IMR-90 (cell line): ENCODE data around the gene PODXL. TPM values are rescaled to one million over a fixed set of nuclear protein-coding genes. Genes with fewer than 3 reads are reported as not detected.

Experiments used
- ATAC-seq: fragments of 200-7000 bp; cut with Tn5 transposase; 2 replicates; pipeline ENCODE4 v1.9.1; 2020; ENCODE audit warnings: low read depth, mild to moderate bottlenecking, moderate library complexity
- BruUV-seq: library from RNA; stranded (reverse); fragments of 400-500 nt; replicated peaks from 2 replicates; lab custom pipeline; 2021; lab: Mats Ljungman, UMichigan
- CTCF ChIA-PET: fragments of 300-600 bp; formaldehyde crosslinking; extraction: SDS; loops from one replicate; lab custom pipeline; 2021; ENCODE audit warnings: antibody characterized with exemption; lab: Yijun Ruan, JAX
- POLR2A ChIA-PET: fragments of 300-600 bp; sonication (Branson Sonifier 250); formaldehyde crosslinking; loops from one replicate; lab custom pipeline; 2022; ENCODE audit warnings: antibody characterized with exemption; ENCODE audit not compliant: unreplicated experiment; lab: Charles Lee
- DNase-seq: peaks from one replicate; pipeline ENCODE4 v3.0.0; 2013
- H2AFZ ChIP-seq: replicated peaks from 2 replicates; pipeline ENCODE3; 2013; ENCODE audit warnings: low read length, mild to moderate bottlenecking; ENCODE audit not compliant: poor library complexity
- H2AK5ac ChIP-seq: 2 replicates; pipeline ENCODE4 v1.6.1; 2013; ENCODE audit warnings: low read depth, low read length, inconsistent platforms
- H2AK9ac ChIP-seq: replicated peaks from 2 replicates; pipeline ENCODE3; 2013; ENCODE audit warnings: mild to moderate bottlenecking, low read depth, low read length, moderate library complexity; ENCODE audit not compliant: poor library complexity
- H2BK120ac ChIP-seq: 2 replicates; pipeline ENCODE4 v1.6.1; 2013; ENCODE audit warnings: low read depth, low read length, inconsistent platforms
- H2BK15ac ChIP-seq: 3 replicates; pipeline ENCODE4 v1.6.1; 2013; ENCODE audit warnings: low read depth, low read length, inconsistent platforms
- H2BK20ac ChIP-seq: 2 replicates; pipeline ENCODE4 v1.6.1; 2013; ENCODE audit warnings: low read depth, mild to moderate bottlenecking, inconsistent platforms, low read length, moderate library complexity
- H2BK5ac ChIP-seq: 2 replicates; pipeline ENCODE4 v1.6.1; 2013; ENCODE audit warnings: mild to moderate bottlenecking, low read depth, low read length, inconsistent platforms; ENCODE audit not compliant: poor library complexity, severe bottlenecking
- H3K14ac ChIP-seq: replicated peaks from 2 replicates; pipeline ENCODE4 v1.6.1; 2013; ENCODE audit warnings: low read depth, low read length, inconsistent platforms
- H3K18ac ChIP-seq: 2 replicates; pipeline ENCODE4 v1.6.1; 2013; ENCODE audit warnings: low read depth, low read length, control low read depth
- H3K23ac ChIP-seq: 2 replicates; pipeline ENCODE4 v1.6.1; 2013; ENCODE audit warnings: low read depth, low read length, inconsistent platforms
- H3K27ac ChIP-seq: 2 replicates; pipeline ENCODE4 v1.5.1; 2013; ENCODE audit warnings: mild to moderate bottlenecking, control low read depth, low read length; ENCODE audit not compliant: insufficient read depth
- H3K27me3 ChIP-seq: 2 replicates; pipeline ENCODE4 v1.6.1; 2013; ENCODE audit warnings: low read length; ENCODE audit not compliant: control insufficient read depth, insufficient read depth
- H3K36me3 ChIP-seq: 2 replicates; pipeline ENCODE4 v1.6.1; 2013; ENCODE audit warnings: low read length, mixed read lengths; ENCODE audit not compliant: control insufficient read depth, insufficient read depth
- H3K4ac ChIP-seq: 2 replicates; pipeline ENCODE4 v1.6.1; 2013; ENCODE audit warnings: low read depth, low read length, inconsistent platforms
- H3K4me1 ChIP-seq: 2 replicates; pipeline ENCODE4 v1.6.1; 2013; ENCODE audit warnings: low read length, mixed read lengths; ENCODE audit not compliant: control insufficient read depth, insufficient read depth
- H3K4me2 ChIP-seq: 2 replicates; pipeline ENCODE4 v1.6.1; 2013; ENCODE audit warnings: low read depth, mild to moderate bottlenecking, control low read depth, low read length, moderate library complexity
- H3K4me3 ChIP-seq: 2 replicates; pipeline ENCODE4 v1.5.1; 2013; ENCODE audit warnings: low read depth, mild to moderate bottlenecking, control low read depth, low read length, moderate library complexity; ENCODE audit not compliant: insufficient read depth
- H3K56ac ChIP-seq: 2 replicates; pipeline ENCODE4 v1.6.1; 2013; ENCODE audit warnings: low read length, inconsistent platforms; ENCODE audit not compliant: insufficient read depth; ENCODE audit errors: extremely low read depth
- H3K79me1 ChIP-seq, 2 experiments: 2 replicates each; pipeline ENCODE4 v1.6.1; 2013; ENCODE audit warnings: low read length in 2 of 2, inconsistent platforms in 1 of 2, low read depth in 1 of 2
- H3K9ac ChIP-seq: 2 replicates; pipeline ENCODE4 v1.6.1; 2013; ENCODE audit warnings: low read depth, low read length, control low read depth
- H3K9me1 ChIP-seq: 2 replicates; pipeline ENCODE4 v1.6.1; 2013; ENCODE audit warnings: low read length, inconsistent platforms; ENCODE audit not compliant: insufficient read depth
- H3K9me3 ChIP-seq: 2 replicates; pipeline ENCODE4 v1.6.1; 2013; ENCODE audit warnings: low read length; ENCODE audit not compliant: control insufficient read depth, insufficient read depth
- H4K20me1 ChIP-seq: 2 replicates; pipeline ENCODE4 v1.6.1; 2013; ENCODE audit warnings: low read length, inconsistent platforms; ENCODE audit not compliant: insufficient read depth
- H4K5ac ChIP-seq: 2 replicates; pipeline ENCODE4 v1.6.1; 2013; ENCODE audit warnings: mild to moderate bottlenecking, low read depth, low read length, control low read depth
- H4K8ac ChIP-seq, 2 experiments: 2 replicates each; pipeline ENCODE4 v1.6.1; 2013; ENCODE audit warnings: low read depth in 2 of 2, low read length in 2 of 2, control low read depth in 1 of 2, inconsistent platforms in 1 of 2
- H4K91ac ChIP-seq: 2 replicates; pipeline ENCODE4 v1.6.1; 2013; ENCODE audit warnings: low read depth, low read length, inconsistent platforms; ENCODE audit not compliant: insufficient read depth
- CEBPB ChIP-seq: IDR thresholded peaks from 2 replicates; pipeline ENCODE4 v1.6.1; 2012; ENCODE audit warnings: low read depth, low read length, improper control_type of control experiment
- CHD1 ChIP-seq: IDR thresholded peaks from 2 replicates; pipeline ENCODE4 v1.6.1; 2012; ENCODE audit warnings: low read depth, low read length, improper control_type of control experiment
- FOS ChIP-seq: fragments of 150-350 bp; IDR thresholded peaks from 2 replicates; pipeline ENCODE4 v1.6.1; 2016; ENCODE audit warnings: low read depth, low read length
- MAFK ChIP-seq: IDR thresholded peaks from 2 replicates; pipeline ENCODE4 v1.6.1; 2012; ENCODE audit warnings: low read depth, low read length, improper control_type of control experiment
- MXI1 ChIP-seq: IDR thresholded peaks from 2 replicates; pipeline ENCODE4 v1.6.1; 2012; ENCODE audit warnings: low read depth, mild to moderate bottlenecking, low read length, moderate library complexity, borderline replicate concordance
- NFE2L2 ChIP-seq: fragments of 150-350 bp; IDR thresholded peaks from 2 replicates; pipeline ENCODE4 v1.6.1; 2016; ENCODE audit warnings: low read depth, mild to moderate bottlenecking, low read length
- POLR2A ChIP-seq: IDR thresholded peaks from 2 replicates; pipeline ENCODE4 v1.6.1; 2012; ENCODE audit warnings: mild to moderate bottlenecking, low read depth, low read length
- RAD21 ChIP-seq: IDR thresholded peaks from 2 replicates; pipeline ENCODE4 v1.6.1; 2012; ENCODE audit warnings: low read length, improper control_type of control experiment
- RCOR1 ChIP-seq: IDR thresholded peaks from 2 replicates; pipeline ENCODE4 v1.6.1; 2012; ENCODE audit warnings: mild to moderate bottlenecking, low read length, improper control_type of control experiment; ENCODE audit not compliant: insufficient replicate concordance
- WGBS, 2 experiments: methylation state at CpG; one replicate each; pipeline versions ENCODE4 v1.1.5 to v1.1.7; 2013; ENCODE audit warnings: missing lambda C conversion rate in 2 of 2; ENCODE audit not compliant: insufficient read length in 1 of 2; ENCODE audit errors: extremely low coverage in 2 of 2; 5-methylcytosine and 5-hydroxymethylcytosine counted together
- dilution Hi-C: fragments of 300-500 bp; cut with HindIII; formaldehyde crosslinking; loops from one replicate; pipeline ENCODE4 v1.14.3; 2018; ENCODE audit warnings: low sequenced_read_pairs; ENCODE audit not compliant: unreplicated experiment
- in situ Hi-C: fragments of 300-500 bp; cut with MboI; formaldehyde crosslinking; loops from 3 replicates; pipeline ENCODE4 v1.14.3; 2019; ENCODE audit warnings: low sequenced_read_pairs, inconsistent platforms, mixed read lengths
- intact Hi-C: fragments of 100-400 bp; cut with micrococcal nuclease; formaldehyde crosslinking; loops from 2 replicates; pipeline ENCODE4 v1.10.0; 2022
- polyA plus RNA-seq, 3 experiments: library from polyadenylated mRNA; depleted of rRNA; stranded (reverse); fragments of >200 nt; gene quantifications; 2 replicates each; pipeline ENCODE4 v1.2.3, GENCODE V29; 2012; ENCODE audit warnings: low replicate concordance in 1 of 3
- total RNA-seq: library from RNA; depleted of rRNA; stranded (reverse); fragments of >200 nt; gene quantifications from 2 replicates; pipeline ENCODE4 v1.2.3, GENCODE V29; 2012
- TF ChIP-seq, protein P1 (sequence below): fragments of 150-350 bp; IDR thresholded peaks from 2 replicates; pipeline ENCODE4 v1.6.1; 2017; ENCODE audit warnings: mild to moderate bottlenecking, antibody characterized with exemption, low read length, low read depth

The PODXL gene
- total and polyA plus RNA-seq, 2 of the 4 experiments (the other 2 are of a cell fraction): 1.3 to 3.8 TPM

DNA sequence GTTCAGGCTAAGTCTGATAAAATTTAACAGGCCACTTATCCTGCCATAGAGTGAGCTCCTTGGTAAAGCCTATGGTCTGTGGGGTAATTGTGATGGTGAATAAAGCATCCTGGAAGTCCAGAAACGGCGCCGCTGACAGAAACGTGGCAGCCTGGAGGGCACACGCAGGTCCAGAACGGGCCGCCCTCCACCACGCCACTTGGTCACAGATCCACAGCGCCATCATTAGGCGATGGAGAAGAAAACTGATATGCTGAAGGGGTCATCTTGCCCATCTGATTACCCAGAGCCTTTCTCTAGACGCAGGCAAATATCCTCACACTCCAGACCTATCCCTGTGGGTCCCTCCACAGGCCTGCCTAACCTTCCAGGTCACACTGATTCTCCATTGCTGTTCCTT lies 37.8 kb downstream of the PODXL start:
- H3K14ac ChIP-seq: no peak overlapping the region

More for the DNA sequence above, 37.8 kb downstream of the PODXL start:
- ChIA-PET POLR2A (no interaction called here), CTCF (no interaction called here)
- in situ Hi-C loops (no loop called here), intact Hi-C loops (no loop called here), dilution Hi-C loops (no loop called here)
- Histone ChIP-seq H3K4ac (no peak overlapping the region), H3K9me3 (no peaks in the 10 kb centered on the region), H3K27ac (no peak overlapping the region), H4K91ac (no peak overlapping the region), H2AK9ac (no peak overlapping the region), H3K27me3 (no peaks in the 10 kb centered on the region; the same call in 1 of the 2 replicates), H3K4me1 (no peaks in the 10 kb centered on the region), H3K9ac (no peak overlapping the region), H4K5ac (no peak overlapping the region), H4K8ac (no peak overlapping the region), H3K36me3 (no peaks in the 10 kb centered on the region), H3K4me2 (no peak overlapping the region), H4K20me1 (no peaks in the 10 kb centered on the region), H3K18ac (no peak overlapping the region), H2BK15ac (no peak overlapping the region), H3K4me3 (no peak overlapping the region), H2BK20ac (no peak overlapping the region), H3K9me1 (no peaks in the 10 kb centered on the region), H2AFZ (no peak overlapping the region), H3K56ac (no peak overlapping the region), H2BK120ac (no peak overlapping the region), H2AK5ac (no peak overlapping the region), H2BK5ac (no peak overlapping the region), H3K23ac (no peak overlapping the region), H3K79me1 (0 out of 4 replicates have a peak, but pooled peaks cover 0 to 11% of the 10 kb centered on the region in 2 experiments)
- ATAC-seq: no peak
- 91% methylated on average over 9 of the region's 11 CpGs; no CpG with 5 or more reads in 1 of the 2 experiments for WGBS, 2 experiments
- no TSS peak for BruUV-seq
- TF ChIP-seq RAD21 (no peak), MAFK (no peak), CEBPB (no peak), MXI1 (no peak), NFE2L2 (no peak), POLR2A (no peak), RCOR1 (no peak), FOS (no peak), CHD1 (no peak)
- TF ChIP-seq, protein P1, sequence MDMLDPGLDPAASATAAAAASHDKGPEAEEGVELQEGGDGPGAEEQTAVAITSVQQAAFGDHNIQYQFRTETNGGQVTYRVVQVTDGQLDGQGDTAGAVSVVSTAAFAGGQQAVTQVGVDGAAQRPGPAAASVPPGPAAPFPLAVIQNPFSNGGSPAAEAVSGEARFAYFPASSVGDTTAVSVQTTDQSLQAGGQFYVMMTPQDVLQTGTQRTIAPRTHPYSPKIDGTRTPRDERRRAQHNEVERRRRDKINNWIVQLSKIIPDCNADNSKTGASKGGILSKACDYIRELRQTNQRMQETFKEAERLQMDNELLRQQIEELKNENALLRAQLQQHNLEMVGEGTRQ: no peak
- no peak for DNase-seq
